SU-DHL-6 (cell line): ENCODE results near the gene VCAN.

Experiments used
- H2AFZ ChIP-seq: fragments of 200-600 bp; sonication (generic); 2 replicates; pipeline ENCODE4 v1.6.1; 2014; ENCODE audit warnings: low read depth, mild to moderate bottlenecking, moderate library complexity, mixed read lengths, antibody characterized with exemption, low read length; ENCODE audit not compliant: severe bottlenecking
- H3F3A ChIP-seq: fragments of 200-600 bp; shearing (Covaris generic); 2 replicates; pipeline ENCODE4 v1.6.0; 2016; ENCODE audit warnings: antibody characterized with exemption, mild to moderate bottlenecking; ENCODE audit not compliant: insufficient read depth
- H3K27ac ChIP-seq: fragments of 200-600 bp; sonication (generic); 2 replicates; pipeline ENCODE4 v1.5.1; 2016; ENCODE audit warnings: low read depth, mild to moderate bottlenecking, low read length, moderate library complexity, mixed read lengths
- H3K27me3 ChIP-seq: fragments of 200-600 bp; sonication (generic), shearing (Covaris generic); 2 replicates; pipeline ENCODE4 v1.6.0; 2014; ENCODE audit warnings: mild to moderate bottlenecking, low read length
- H3K36me3 ChIP-seq: fragments of 200-600 bp; sonication (generic); 2 replicates; pipeline ENCODE4 v1.6.1; 2014; ENCODE audit warnings: mild to moderate bottlenecking, low read length, mixed read lengths
- H3K4me2 ChIP-seq: fragments of 300-600, 200-600 bp; shearing (Covaris generic), sonication (generic); 2 replicates; pipeline ENCODE4 v1.6.0; 2014; ENCODE audit warnings: low read length, low read depth, mild to moderate bottlenecking; ENCODE audit not compliant: poor library complexity, severe bottlenecking
- H3K4me3 ChIP-seq: fragments of 200-600 bp; sonication (generic); 2 replicates; pipeline ENCODE4 v1.5.1; 2014; ENCODE audit warnings: antibody characterized with exemption, low read length, mild to moderate bottlenecking, mixed read lengths; ENCODE audit not compliant: insufficient read depth, poor library complexity, severe bottlenecking
- H3K79me2 ChIP-seq: fragments of 200-600 bp; sonication (generic); 2 replicates; pipeline ENCODE4 v1.6.1; 2014; ENCODE audit warnings: mild to moderate bottlenecking, low read length, moderate library complexity; ENCODE audit not compliant: insufficient read depth
- H3K9ac ChIP-seq: fragments of 200-600 bp; sonication (generic); 2 replicates; pipeline ENCODE4 v1.7.0; 2014; ENCODE audit warnings: mild to moderate bottlenecking, low read length
- H3K9me2 ChIP-seq: fragments of 200-600 bp; sonication (generic); replicated peaks from 2 replicates; pipeline ENCODE4 v1.6.1; 2014; ENCODE audit warnings: low read length; ENCODE audit not compliant: insufficient read depth
- H3K9me3 ChIP-seq: fragments of 200-600 bp; sonication (generic); 2 replicates; pipeline ENCODE4 v1.6.1; 2014; ENCODE audit warnings: low read length, mixed read lengths; ENCODE audit not compliant: insufficient read depth
- H4K20me1 ChIP-seq: fragments of 200-600 bp; sonication (generic); 2 replicates; pipeline ENCODE4 v1.6.1; 2014; ENCODE audit warnings: low read depth, mild to moderate bottlenecking, antibody characterized with exemption, low read length, moderate library complexity, mixed read lengths
- CTCF ChIP-seq: fragments of 200-600 bp; sonication (generic); IDR thresholded peaks from one replicate; pipeline ENCODE4 v1.5.1; 2017; ENCODE audit warnings: antibody characterized with exemption, mild to moderate bottlenecking, low read length, moderate library complexity; ENCODE audit not compliant: insufficient read depth, poor library complexity, severe bottlenecking
- EZH2phosphoT487 ChIP-seq: fragments of 200-600 bp; sonication (generic), shearing (Covaris generic); conservative IDR thresholded peaks from 2 replicates; pipeline ENCODE4 v1.6.1; 2018; ENCODE audit warnings: mild to moderate bottlenecking, antibody characterized with exemption, low read length, moderate library complexity, mixed read lengths

VCAN gene

GRCh38 chr5:83551821-83552220 lies 80.3 kb downstream of the VCAN start:
- no peaks in the 10 kb centered on the region; the same call in 1 of the 2 replicates for H3K9me3 ChIP-seq
- H3K9ac ChIP-seq: no peak overlapping the region
- no peak for TF ChIP-seq EZH2phosphoT487
- no peak for TF ChIP-seq CTCF
- no peaks in the 10 kb centered on the region for H3K27me3 ChIP-seq
- H3F3A ChIP-seq: no peaks in the 10 kb centered on the region
- H3K4me2 ChIP-seq: no peak overlapping the region
- no peaks in the 10 kb centered on the region for H4K20me1 ChIP-seq
- H3K4me3 ChIP-seq: no peak overlapping the region
- H3K9me2 ChIP-seq: no peaks in the 10 kb centered on the region
- H3K27ac ChIP-seq: no peak overlapping the region
- no peak overlapping the region for H2AFZ ChIP-seq
- H3K79me2 ChIP-seq: no peaks in the 10 kb centered on the region
- H3K36me3 ChIP-seq: no peaks in the 10 kb centered on the region

DNA sequence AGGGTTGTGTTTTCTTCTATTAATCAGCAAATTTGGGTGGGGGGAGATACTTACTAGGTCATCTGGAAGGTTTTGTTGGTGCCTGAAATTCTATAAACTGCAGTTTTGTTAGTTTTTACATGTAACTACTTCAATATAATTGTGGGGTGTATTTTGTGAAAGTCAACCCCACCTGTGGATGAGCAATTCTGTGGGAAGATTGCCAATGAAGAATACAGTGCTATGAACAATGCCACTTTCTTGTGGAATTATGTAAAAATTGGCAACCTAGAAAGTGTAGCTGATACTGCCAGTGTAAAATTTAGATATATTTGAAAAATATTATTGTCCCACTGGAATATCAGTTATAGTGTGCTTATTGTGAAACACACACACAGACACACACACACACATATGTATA lies 80.7 kb downstream of the VCAN start:
- Histone ChIP-seq H4K20me1 (no peaks in the 10 kb centered on the region), H3F3A (no peaks in the 10 kb centered on the region), H3K79me2 (no peaks in the 10 kb centered on the region), H3K9ac (no peak overlapping the region), H3K36me3 (no peaks in the 10 kb centered on the region), H3K9me2 (no peaks in the 10 kb centered on the region), H3K27ac (no peak overlapping the region), H3K4me3 (no peak overlapping the region), H3K4me2 (no peak overlapping the region), H2AFZ (no peak overlapping the region), H3K9me3 (no peaks in the 10 kb centered on the region; the same call in 1 of the 2 replicates), H3K27me3 (no peaks in the 10 kb centered on the region)
- TF ChIP-seq EZH2phosphoT487 (no peak), CTCF (no peak)

DNA sequence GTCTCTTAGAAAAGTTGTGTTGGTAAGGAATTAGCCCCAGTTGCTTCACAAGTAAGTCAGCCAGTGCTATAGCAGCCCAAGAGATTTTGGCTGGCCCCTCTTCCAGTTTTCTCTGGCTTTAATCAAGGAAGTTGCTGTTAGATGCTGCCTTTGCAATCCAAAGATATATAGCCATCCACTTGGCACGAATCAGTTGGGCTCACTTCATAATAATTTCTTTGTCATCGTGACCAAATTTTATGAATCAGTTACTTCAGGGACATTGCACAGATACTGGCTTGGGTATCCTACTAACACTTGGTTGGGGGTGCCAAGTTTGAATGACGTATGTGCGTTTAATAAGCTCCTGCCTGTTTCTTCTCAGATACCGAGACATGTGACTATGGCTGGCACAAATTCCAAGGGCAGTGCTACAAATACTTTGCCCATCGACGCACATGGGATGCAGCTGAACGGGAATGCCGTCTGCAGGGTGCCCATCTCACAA lies 81.5 kb downstream of the VCAN start:
- no peak for TF ChIP-seq CTCF
- TF ChIP-seq EZH2phosphoT487: no peak
- H3K4me3 ChIP-seq: no peak overlapping the region
- no peaks in the 10 kb centered on the region; the same call in 1 of the 2 replicates for H3K9me3 ChIP-seq
- no peaks in the 10 kb centered on the region for H3F3A ChIP-seq
- H3K79me2 ChIP-seq: no peaks in the 10 kb centered on the region
- H2AFZ ChIP-seq: no peak overlapping the region
- H3K36me3 ChIP-seq: no peaks in the 10 kb centered on the region
- H3K9me2 ChIP-seq: no peaks in the 10 kb centered on the region
- H3K27ac ChIP-seq: no peak overlapping the region
- no peak overlapping the region for H3K4me2 ChIP-seq
- no peak overlapping the region for H3K9ac ChIP-seq
- H3K27me3 ChIP-seq: no peaks in the 10 kb centered on the region
- no peaks in the 10 kb centered on the region for H4K20me1 ChIP-seq

GRCh38 chr5:83554133-83554532 lies 82.6 kb downstream of the VCAN start:
- H3K79me2 ChIP-seq: no peaks in the 10 kb centered on the region
- H3K36me3 ChIP-seq: no peaks in the 10 kb centered on the region
- no peaks in the 10 kb centered on the region for H4K20me1 ChIP-seq
- H2AFZ ChIP-seq: no peak overlapping the region
- TF ChIP-seq EZH2phosphoT487 (no peak), CTCF (no peak)
- no peaks in the 10 kb centered on the region for H3K9me2 ChIP-seq
- no peak overlapping the region for H3K4me3 ChIP-seq
- H3K27ac ChIP-seq: no peak overlapping the region
- H3K27me3 ChIP-seq: no peaks in the 10 kb centered on the region
- no peak overlapping the region for H3K4me2 ChIP-seq
- H3K9me3 ChIP-seq: no peaks in the 10 kb centered on the region; the same call in 1 of the 2 replicates
- no peaks in the 10 kb centered on the region for H3F3A ChIP-seq
- no peak overlapping the region for H3K9ac ChIP-seq
